Measurements from ENCODE around the gene DHRS4L2.
"Not testable (repeated sequence)": the region's sequence is repeated elsewhere in the genome, so short reads cannot be mapped to it uniquely, and the experiment has no call there.

DHRS4L2 gene

DNA sequence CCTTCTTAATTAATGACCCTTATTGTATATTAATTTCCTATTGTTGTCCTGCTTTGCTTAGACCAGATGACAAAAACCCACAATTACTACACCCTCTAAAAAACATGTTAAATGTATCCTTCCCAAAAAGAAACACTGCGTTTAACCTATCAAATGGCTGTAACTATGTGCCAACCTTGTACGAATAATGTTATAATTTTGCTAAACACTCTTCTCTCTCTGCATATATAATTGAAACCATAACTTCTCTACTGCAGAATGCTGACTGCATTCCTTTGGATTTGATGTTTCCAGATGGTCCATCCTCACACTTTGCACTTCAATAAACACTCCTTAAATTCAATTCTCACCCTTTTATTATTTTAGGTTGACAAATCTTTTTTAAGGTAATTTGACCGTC, 31.8 kb downstream of the DHRS4L2 start:
- DNase-seq = not testable (repeated sequence)

DNA sequence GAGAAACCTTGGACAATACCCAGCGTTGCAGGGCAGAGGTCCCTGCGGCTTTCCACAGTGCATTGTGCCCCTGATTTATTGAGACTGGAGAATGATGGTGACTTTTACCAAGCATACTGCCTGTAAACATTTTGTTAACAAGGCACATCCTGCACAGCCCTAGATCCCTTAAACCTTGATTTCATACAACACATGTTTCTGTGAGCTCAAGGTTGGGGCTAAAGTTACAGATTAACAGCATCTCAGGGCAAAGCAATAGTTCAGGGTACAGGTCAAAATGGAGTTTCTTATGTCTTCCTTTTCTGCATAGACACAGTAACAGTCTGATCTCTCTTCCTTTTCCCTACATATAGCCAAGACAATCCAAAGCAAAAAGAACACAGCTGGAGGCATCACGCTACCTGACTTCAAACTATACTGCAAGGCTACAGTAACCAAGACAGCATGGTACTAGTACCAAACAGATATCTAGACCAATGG, 36.2 kb downstream of the DHRS4L2 start:
- DNase-seq = not testable (repeated sequence)

DNA sequence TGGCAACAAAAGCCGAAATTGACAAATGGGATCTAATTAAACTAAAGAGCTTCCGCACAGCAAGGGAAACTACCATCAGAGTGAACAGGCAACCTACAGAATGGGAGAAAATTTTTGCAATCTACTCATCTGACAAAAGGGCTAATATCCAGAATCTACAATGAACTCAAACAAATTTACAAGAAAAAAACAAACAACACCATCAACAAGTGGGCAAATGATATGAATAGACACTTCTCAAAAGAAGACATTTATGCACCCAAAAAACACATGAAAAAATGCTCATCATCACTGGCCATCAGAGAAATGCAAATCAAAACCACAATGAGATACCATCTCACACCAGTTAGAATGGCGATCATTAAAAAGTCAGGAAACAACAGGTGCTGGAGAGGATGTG, 41.0 kb downstream of the DHRS4L2 start:
- not testable (repeated sequence) for DNase-seq

DNA sequence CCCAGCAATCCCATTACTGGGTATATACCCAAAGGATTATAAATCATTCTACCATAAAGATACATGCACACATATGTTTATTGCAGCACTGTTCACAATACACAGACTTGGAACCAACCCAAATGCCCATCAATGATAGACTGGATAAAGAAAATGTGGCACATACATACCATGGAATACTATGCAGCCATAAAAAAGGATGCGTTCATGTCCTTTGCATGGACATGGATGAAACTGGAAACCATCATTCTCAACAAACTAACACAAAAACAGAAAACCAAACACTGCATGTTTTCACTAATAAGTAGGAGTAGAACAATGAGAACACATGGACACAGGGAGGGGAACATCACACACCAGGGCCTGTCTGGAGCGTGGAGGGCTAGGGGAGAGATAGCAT, 42.6 kb downstream of the DHRS4L2 start:
- not testable (repeated sequence) for DNase-seq

DNA sequence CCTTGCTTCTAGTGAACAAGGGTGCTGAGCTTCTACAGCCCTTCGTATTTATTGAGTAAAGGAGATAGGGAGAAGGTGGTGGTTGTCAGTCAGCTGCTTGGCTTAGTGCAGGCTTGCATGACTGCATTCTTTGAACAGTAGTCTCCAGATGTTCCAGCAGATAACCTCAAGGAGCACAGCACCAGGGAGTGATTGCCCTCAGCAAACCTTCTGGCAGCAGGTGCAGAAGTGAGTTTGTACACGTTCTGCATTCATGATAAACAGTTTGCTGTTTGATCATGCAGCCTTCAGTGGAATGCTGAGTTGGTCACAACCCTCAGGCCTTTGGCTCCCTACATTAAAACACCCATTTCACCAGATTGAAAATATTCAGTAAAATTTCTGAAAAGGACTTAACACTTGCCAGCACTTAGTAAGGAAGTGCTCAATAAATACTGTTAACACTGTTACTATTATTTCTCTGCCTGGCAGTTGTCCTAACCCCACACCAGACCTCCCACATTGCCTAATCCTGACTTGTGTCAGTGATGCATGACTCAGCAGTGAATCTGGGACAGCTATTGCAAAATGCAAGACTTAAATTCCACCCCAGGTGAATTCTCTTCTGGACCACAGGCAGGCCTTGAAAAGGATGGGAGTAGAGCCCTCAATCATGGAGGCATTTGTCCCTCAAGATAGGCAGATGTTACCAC, 44.1 kb downstream of the DHRS4L2 start:
- no peak for DNase-seq

DNA sequence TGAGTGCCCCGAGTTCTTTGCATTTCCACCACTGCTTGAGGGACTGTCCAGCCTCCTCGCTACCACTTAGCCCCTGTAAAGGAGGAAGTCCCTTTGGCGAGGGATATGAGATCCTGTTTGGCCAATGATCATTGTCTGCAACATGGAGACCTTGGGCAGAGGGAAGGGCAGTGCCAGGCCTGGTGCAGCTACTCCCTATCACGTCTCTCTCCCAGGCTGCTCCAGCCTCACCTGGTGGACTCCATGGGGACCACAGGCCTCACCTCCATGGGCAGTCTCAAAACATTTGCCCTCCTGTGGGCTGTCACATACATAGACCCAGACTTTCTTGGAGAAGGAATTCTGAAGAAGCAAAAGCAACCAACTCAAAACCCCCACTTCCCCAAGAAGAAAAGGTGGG, 47.0 kb downstream of the DHRS4L2 start:
- not testable (repeated sequence) for DNase-seq

DNA sequence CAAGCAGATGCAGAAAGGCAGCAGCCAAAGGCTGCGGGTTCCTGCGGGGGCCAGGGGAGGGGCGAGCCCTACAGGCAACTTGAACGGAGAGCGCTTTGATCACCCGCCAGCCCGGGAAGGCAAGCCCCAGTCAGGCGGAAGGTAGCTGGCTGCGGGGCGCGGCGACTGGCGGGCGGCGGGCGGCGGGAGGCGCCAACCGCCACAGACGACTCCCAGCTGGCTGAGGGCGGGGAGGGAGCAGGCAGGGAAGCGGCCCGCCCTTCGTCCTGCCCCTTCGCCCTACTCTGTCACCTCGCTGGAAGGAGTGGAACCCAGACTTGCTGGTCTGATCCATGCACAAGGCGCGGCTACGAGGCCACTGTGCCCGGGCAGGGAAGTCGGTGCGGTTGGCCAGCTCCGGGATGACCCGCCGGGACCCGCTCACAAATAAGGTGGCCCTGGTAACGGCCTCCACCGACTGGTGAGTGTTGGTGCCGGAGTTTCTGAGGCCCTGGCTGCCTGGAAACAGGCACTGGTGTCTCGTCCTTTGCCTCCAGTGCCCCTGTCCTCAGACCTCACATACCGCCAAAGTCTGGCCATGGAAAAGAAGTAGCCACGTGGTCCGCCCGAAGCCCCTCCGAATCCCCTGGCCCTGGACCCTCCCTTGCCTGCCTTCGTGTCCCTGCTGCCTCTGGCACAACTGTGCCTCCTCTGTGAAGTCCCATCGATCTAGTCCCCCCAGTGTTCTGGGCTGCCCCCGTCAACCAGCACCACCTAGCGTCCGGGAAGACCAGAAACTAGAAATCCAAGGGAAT, 47.6 kb downstream of the DHRS4L2 start:
- DNase-seq = peak; percentile 60

DNA sequence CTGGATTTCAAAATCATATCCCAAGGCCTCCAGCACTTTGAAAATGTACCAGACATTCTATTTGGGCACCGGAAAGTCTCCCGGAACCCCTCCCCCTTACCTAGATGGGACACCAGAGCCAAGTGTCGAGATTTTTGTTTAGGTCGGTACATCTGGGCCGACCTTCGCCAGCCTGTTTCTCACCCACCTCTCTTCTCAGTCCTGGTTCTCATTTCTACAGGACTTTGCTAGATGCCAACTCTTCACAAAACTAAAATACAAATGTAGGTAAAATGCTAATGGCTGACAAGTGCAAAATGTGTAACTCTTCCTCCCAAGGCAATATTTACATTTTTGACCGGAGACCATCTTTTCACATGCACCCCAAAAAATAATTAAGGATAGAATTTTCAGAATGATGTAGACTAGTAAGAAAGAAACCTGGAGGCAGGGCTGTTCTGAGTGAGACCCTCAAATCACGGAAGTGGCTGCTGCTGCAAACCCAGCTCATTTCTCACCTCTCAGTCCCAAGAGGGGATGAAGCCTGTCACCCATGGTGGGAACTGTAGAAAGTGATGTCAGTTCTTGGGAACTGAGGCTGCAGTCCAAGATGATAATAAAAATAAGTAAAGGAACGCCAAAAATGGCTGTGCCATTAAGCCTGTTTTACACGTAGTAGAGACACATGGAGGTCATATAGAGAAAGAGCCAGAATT, 48.4 kb downstream of the DHRS4L2 start:
- DNase-seq = not testable (repeated sequence)

DNA sequence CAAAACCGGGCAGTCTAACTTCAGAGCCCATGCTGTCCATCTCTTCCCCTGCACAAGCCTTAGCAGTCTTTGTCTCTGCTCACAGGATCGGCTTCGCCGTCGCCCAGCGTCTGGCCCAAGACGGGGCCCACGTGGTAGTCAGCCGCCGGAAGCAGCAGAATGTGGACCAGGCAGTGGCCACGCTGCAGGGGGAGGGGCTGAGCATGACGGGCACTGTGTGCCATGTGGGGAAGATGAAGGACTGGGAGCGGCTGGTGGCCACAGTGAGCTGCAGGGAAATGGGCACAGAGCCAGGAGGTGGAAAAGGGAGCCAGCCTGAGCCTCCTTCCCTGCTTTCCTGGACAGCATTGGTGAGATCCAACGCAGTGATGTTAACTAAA, 48.9 kb downstream of the DHRS4L2 start:
- no peak for DNase-seq

DNA sequence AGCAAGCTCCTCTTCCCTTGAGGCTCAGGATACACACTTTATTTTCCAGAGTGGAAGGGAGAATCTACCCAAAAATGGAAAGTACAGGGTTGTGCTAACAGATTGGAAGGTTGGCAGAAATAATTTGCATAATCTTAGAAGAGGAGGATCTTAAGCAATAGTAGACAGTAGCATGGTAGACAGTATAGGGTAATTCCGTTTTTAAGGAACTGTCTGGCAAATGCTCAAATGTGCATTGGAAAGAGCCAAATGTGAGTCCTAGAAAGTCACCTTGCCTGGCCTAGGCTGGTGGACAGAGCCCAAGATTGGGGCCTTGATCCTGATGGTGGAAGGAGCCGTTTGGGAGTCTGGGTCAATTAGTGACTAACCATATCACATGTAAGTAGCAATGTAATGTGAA, 50.0 kb downstream of the DHRS4L2 start:
- DNase-seq = no peak

DNA sequence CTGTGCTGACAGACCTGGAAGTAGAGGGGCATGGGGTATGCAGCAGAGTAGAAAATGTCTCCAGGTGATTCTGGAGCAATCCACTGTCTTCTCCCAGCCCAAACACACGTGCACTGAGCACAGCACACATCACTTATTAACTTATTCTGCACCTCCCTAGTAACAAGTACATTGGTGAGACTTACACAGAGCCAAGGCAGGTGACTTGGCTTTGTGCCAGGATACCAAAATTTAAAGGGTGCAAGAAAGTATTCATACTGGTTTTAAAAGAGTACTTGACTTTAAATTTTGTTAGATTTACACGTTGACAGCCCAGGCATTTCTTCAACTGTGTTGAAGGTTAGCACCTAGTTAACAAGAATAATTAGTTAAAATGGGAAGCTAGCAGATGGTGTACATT, 52.0 kb downstream of the DHRS4L2 start:
- DNase-seq = no peak

DNA sequence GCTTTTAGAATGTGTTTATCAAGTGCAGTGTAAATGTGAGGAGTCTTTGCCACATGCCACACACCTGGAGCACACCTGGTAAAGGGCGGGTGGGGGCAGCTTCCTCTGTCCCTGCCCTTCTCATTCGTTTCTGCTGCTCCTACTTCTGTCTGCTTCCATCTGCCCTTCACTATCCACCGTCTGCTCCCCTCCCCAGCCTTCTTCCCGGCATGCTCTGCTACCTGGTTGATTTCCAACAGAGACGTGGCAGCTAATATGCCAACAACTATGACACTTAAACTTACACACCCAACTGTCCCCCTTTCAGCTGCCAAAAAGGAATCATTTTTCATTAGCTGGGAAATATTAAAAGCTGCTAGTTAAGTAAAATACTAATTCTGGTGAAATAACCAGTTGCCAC, 54.0 kb downstream of the DHRS4L2 start:
- DNase-seq = no peak

DNA sequence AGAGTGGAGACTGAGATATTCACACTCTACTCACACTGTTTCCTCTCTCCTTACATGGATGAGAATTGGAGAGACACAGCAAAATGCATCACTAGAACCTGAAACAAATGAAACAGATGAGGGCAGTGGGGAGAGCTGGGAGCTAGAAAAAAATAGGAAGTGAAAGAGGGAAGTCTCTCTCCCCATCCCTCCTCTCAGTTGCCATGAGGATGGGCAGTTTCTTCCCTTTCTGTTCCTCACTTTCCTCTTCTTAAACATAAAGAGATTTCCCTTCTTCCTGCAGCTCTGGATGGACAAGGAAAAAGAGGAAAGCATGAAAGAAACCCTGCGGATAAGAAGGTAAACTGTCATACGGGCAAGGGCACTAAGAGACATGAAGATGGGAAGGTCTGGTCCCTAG, 60.3 kb downstream of the DHRS4L2 start:
- not testable (repeated sequence) for DNase-seq

DNA sequence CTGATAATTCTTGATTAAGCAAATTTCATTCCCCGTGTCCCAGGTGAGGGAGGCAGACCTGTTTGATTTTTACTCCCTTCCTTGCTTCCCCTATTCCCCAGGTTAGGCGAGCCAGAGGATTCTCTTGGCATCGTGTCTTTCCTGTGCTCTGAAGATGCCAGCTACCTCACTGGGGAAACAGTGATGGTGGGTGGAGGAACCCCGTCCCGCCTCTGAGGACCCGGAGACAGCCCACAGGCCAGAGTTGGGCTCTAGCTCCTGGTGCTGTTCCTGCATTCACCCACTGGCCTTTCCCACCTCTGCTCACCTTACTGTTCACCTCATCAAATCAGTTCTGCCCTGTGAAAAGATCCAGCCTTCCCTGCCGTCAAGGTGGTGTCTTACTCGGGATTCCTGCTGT, 62.0 kb downstream of the DHRS4L2 start:
- not testable (repeated sequence) for DNase-seq

DNA sequence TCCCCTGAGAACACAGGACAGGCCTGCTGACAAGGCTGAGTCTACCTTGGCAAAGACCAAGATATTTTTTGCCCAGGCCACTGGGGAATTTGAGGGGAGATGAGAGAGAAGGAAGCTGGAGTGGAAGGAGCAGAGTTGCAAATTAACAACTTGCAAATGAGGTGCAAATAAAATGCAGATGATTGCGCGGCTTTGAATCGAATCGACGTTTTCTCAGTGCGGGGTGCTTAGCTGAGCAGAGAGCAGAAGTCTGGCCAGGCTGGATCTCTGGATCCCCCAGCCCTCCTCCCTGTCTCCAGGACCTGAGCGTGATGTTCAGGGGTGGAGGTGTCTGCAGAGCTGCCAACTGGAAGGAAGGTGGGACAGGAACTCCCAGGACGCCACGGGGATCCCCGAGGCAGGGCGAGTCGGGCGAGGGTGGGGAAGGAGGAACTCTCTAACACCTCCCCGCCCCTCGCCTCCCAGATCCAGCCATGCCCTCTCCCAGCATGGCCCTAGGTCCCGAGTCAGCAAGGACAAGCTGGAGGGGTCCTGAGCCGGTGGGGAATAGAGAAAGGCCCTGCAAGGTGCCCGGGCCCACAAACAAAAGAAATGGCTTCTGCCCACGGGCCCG, 62.6 kb downstream of the DHRS4L2 start:
- DNase-seq = no peak

DNA sequence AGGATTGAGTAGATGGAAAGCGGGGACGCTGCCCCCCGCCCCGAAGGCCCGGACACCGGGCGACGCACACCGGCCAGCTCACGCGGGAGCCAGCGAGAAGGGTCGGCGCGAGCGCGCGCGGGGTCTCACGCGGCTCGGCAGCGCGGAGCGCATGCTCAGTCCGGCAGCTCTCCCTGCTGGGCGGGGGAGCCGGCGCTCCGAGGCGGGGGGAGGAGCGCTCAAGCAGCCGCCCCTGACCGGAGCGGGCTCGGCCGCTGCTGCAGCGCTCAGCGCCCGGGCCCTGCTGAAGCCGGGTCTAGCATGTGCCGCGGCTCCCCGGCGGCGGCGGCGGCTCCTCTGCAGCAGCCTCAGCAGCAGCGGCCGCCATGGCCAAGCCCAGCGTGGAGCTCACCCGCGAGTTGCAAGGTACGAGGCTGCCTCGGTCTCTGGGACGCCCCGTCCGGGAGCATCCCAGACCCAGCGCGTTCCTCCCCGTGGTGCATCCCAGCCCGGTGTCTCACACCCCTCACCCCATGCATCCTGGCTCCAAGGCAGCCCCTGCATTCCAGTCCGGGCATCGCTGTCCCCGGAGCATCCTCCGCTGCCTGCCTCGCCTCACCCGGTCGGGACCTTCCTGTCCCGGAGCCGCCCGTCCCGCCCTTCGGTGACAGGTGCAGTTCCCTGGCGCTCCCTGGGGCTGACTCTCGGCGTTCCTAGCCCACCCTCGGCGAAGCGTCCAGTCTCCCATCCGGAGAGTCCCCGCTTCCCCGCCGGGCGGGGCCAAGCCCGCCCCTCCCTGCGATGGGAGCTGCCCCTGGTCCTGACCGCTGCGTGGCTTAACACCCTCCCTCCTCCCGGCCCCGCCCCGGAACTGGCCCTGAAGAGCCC, 63.3 kb downstream of the DHRS4L2 start, which contains the start of gene CARMIL3:
Gene CARMIL3 (plus strand): TSS at position 221 of the 867 bp plus-strand sequence. CDS start 145 bp downstream, at position 366.
- peak; percentile 70 for DNase-seq

DNA sequence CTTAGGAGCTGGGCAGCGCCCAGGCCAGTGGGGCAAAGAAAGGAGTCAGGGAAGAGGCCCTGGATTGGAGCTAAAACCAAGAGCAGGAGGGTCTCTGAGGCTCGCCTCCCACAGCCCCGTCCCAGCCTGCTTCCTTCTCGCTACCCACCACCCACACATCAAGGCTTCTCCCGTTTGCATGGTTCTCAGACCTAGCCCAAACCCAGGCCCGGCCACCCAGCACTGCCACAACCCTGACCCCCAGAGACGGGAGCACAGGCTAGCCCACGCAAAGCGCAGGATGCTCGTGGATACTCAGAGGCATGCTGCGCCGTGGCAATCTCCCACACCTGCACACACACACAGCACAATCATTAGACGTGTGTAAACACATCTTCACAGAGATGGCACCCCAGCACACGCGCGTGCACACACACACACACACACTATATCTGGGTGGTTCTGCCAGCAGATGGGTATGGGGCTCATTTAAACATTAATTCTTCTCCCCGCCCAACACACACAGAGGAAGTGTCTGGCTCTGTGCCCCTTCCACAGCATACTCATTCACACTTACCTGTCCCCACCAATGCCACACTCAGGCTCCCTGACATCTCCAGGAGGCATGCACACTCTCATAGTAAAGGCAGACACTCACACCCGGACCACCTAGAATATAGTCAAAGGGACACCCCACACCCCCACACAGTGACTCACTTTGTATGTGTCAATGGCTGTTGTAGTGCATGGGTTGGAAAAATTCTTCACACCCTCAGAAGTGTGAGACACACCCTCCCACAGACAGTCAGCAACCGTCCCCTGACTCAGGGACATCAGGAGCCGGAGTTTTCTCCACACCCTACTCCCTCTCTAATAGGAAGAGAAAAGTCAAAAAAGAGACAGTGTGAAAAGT, 64.2 kb downstream of the DHRS4L2 start:
- DNase-seq = peak; percentile 36

DNA sequence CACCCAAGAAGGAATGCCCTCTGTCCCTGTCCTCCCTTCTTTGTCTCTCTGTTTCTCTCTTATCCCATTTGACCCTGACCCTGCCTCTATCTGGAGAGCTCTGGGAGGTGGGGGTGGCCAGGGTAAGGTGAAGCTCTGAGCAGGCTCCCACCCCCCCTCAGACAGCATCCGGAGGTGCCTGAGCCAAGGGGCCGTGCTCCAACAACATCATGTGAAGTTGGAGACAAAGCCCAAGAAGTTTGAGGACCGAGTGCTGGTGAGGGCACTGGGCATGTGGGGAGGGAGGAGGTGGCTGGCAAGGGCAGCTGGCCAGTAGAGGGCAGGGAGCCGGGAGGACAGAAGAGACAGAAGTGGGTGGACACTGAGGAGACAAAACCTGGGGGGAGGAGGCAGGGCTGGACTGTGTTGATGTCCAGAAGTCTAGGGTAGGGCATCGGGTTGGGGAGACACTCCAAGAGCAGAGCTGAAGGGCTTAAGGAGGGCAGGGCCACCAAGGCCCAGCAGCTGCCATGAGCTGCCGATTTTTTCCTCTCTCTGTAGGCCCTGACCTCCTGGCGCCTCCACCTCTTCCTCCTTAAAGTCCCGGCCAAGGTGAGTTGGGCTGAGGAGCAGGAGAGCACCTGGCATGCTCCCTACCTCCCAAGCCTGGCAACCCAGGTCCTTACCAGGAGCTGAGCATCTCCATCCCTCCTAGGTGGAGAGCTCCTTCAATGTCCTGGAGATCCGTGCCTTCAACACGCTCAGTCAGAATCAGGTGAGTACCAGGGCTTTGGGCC, 65.0 kb downstream of the DHRS4L2 start:
- no peak for DNase-seq

DNA sequence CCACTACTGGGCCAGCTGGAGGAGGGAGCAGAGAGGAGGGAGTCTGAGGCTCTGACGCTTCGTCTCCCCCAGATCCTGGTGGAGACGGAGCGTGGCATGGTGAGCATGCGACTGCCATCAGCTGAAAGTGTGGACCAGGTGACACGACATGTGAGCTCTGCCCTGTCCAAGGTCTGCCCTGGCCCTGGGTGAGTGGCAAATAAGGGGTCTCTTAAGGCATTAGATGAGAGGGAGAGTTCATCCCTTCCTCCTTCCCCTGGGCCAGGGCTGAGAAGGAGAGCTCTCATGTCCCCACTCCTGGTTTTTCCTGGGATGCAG, 65.6 kb downstream of the DHRS4L2 start:
- DNase-seq = no peak

DNA sequence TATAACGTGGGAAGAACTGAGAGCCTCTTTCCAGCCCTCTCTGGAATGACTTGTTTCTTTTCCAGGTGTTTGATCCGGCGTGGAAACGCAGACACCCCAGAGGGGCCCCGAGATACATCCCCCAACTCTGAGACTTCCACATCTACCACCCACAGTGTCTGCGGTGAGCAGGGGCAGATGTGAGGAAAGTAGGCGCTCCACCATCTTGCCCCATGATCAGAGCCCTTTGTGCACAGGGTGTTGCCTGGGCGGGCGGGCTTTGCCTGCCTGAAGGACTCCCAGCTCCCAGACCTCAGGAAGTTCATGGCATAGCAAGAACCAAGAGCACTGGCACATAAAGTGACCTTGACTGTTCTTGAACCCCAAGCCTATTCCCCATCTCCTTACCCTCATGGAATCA, 65.9 kb downstream of the DHRS4L2 start:
- no peak for DNase-seq

Measured in activated CD4-positive, CD25-positive, alpha-beta regulatory T cell treated with anti-CD3 and anti-CD28 coated beads, Interleukin-2, amount 50 U/mL, for 72 hours (primary cell).